GM23338 (cell line): ENCODE results near the gene NWD2. TPM values are rescaled to one million over a fixed set of nuclear protein-coding genes. Genes with fewer than 3 reads are reported as not detected.

Experiments
- ATAC-seq: fragments of 200-7000 bp; cut with Tn5 transposase; 3 replicates; pipeline ENCODE4 v1.9.1; 2020
- DNase-seq: peaks from one replicate; pipeline ENCODE4 v3.0.0-alpha.2; 2015; ENCODE audit warnings: low spot score
- H2AFZ ChIP-seq: fragments of 200-600 bp; sonication (generic); 2 replicates; pipeline ENCODE4 v1.8.0; 2016; ENCODE audit warnings: antibody characterized with exemption, mild to moderate bottlenecking, moderate library complexity
- H3F3A ChIP-seq: fragments of 200-600 bp; sonication (generic); replicated peaks from 2 replicates; pipeline ENCODE4 v1.8.0; 2017; ENCODE audit warnings: antibody characterized with exemption, mixed run types, low read depth
- H3K27ac ChIP-seq: fragments of 200-600 bp; sonication (generic); 2 replicates; pipeline ENCODE4 v1.6.1; 2016; ENCODE audit warnings: low read depth
- H3K27me3 ChIP-seq: fragments of 200-600 bp; sonication (generic); 2 replicates; pipeline ENCODE4 v1.8.0; 2016; ENCODE audit warnings: mild to moderate bottlenecking, mixed run types, moderate library complexity; ENCODE audit not compliant: insufficient read depth
- H3K36me3 ChIP-seq: fragments of 200-600 bp; sonication (generic); 2 replicates; pipeline ENCODE4 v1.8.0; 2016; ENCODE audit warnings: mild to moderate bottlenecking; ENCODE audit not compliant: insufficient read depth
- H3K4me1 ChIP-seq: fragments of 200-600 bp; sonication (generic); 2 replicates; pipeline ENCODE4 v1.8.0; 2016; ENCODE audit warnings: mild to moderate bottlenecking, moderate library complexity; ENCODE audit not compliant: insufficient read depth
- H3K4me2 ChIP-seq: fragments of 200-600 bp; sonication (generic); 2 replicates; pipeline ENCODE4 v1.7.1; 2017; ENCODE audit warnings: mixed run types
- H3K4me3 ChIP-seq: fragments of 200-600 bp; sonication (generic); 2 replicates; pipeline ENCODE4 v1.6.1; 2016; ENCODE audit warnings: mixed run types
- H3K79me2 ChIP-seq: fragments of 200-600 bp; sonication (generic); replicated peaks from 2 replicates; pipeline ENCODE4 v1.8.0; 2017; ENCODE audit warnings: mild to moderate bottlenecking; ENCODE audit not compliant: insufficient read depth
- H3K9me2 ChIP-seq: fragments of 200-600 bp; sonication (generic); 2 replicates; pipeline ENCODE4 v1.8.0; 2017; ENCODE audit not compliant: insufficient read depth
- H4K20me1 ChIP-seq: fragments of 200-600 bp; sonication (generic); replicated peaks from 2 replicates; pipeline ENCODE4 v1.8.0; 2017; ENCODE audit warnings: mild to moderate bottlenecking; ENCODE audit not compliant: insufficient read depth
- H3K27ac Mint-ChIP-seq: 2 replicates; pipeline ENCODE4 v1.8.0; 2020; ENCODE audit warnings: inconsistent platforms, mild to moderate bottlenecking, moderate library complexity, mixed read lengths
- H3K27me3 Mint-ChIP-seq: 3 replicates; pipeline ENCODE4 v1.8.0; 2022; ENCODE audit warnings: low read depth, mild to moderate bottlenecking, moderate library complexity, mixed read lengths, inconsistent platforms; ENCODE audit not compliant: insufficient read depth, poor library complexity
- H3K36me3 Mint-ChIP-seq: 3 replicates; pipeline ENCODE4 v1.8.0; 2021; ENCODE audit warnings: low read depth, mild to moderate bottlenecking, inconsistent platforms, moderate library complexity, mixed read lengths
- H3K4me1 Mint-ChIP-seq: 3 replicates; pipeline ENCODE4 v1.8.0; 2020; ENCODE audit warnings: mild to moderate bottlenecking, inconsistent platforms, mixed read lengths
- H3K4me3 Mint-ChIP-seq: 3 replicates; pipeline ENCODE4 v1.8.0; 2021; ENCODE audit warnings: moderate library complexity, mild to moderate bottlenecking, inconsistent platforms, mixed read lengths
- H3K9me3 Mint-ChIP-seq: 3 replicates; pipeline ENCODE4 v1.8.0; 2020; ENCODE audit warnings: moderate library complexity, mild to moderate bottlenecking, inconsistent platforms, mixed read lengths
- CREB1 ChIP-seq: fragments of 250-450 bp; sonication (Bioruptor Pico); IDR thresholded peaks from 2 replicates; pipeline ENCODE4 v1.5.0; 2020; ENCODE audit warnings: low read depth, mild to moderate bottlenecking, moderate library complexity
- CTCF ChIP-seq, 2 experiments: fragments of 200-600 bp in 1 of 2; sonication (generic) in 1 of 2; conservative IDR thresholded peaks; 2 replicates each; pipeline versions ENCODE4 v1.5.1 to v1.6.1; 2016 to 2017; ENCODE audit warnings: antibody characterized with exemption in 2 of 2, low read depth in 2 of 2, mild to moderate bottlenecking in 2 of 2, moderate library complexity in 1 of 2
- ETS1 ChIP-seq: IDR thresholded peaks from 2 replicates; pipeline ENCODE4 v1.6.1; 2016; ENCODE audit warnings: antibody characterized with exemption
- EZH2 ChIP-seq: fragments of 200-600 bp; sonication (generic); IDR thresholded peaks from one replicate; pipeline ENCODE4 v1.8.0; 2017; ENCODE audit warnings: antibody characterized with exemption, mild to moderate bottlenecking, low read depth; ENCODE audit not compliant: unreplicated experiment
- EZH2phosphoT487 ChIP-seq: fragments of 200-600 bp; sonication (generic); IDR thresholded peaks from one replicate; pipeline ENCODE4 v1.8.1; 2018; ENCODE audit warnings: antibody characterized with exemption; ENCODE audit not compliant: unreplicated experiment
- JUNB ChIP-seq: IDR thresholded peaks from one replicate; pipeline ENCODE4 v1.6.1; 2016; ENCODE audit warnings: antibody characterized with exemption; ENCODE audit not compliant: unreplicated experiment
- NANOG ChIP-seq: IDR thresholded peaks from 2 replicates; pipeline ENCODE4 v1.6.1; 2016; ENCODE audit warnings: antibody characterized with exemption, borderline replicate concordance
- POLR2AphosphoS5 ChIP-seq: IDR thresholded peaks from 2 replicates; pipeline ENCODE4 v1.6.1; 2016; ENCODE audit warnings: antibody characterized with exemption, low read depth
- STAT1 ChIP-seq: IDR thresholded peaks from one replicate; pipeline ENCODE4 v1.6.1; 2016; ENCODE audit warnings: antibody characterized with exemption; ENCODE audit not compliant: unreplicated experiment
- ZNF114 ChIP-seq: fragments of 250-450 bp; sonication (Bioruptor Pico); IDR thresholded peaks from 2 replicates; pipeline ENCODE4 v1.5.0; 2020; ENCODE audit warnings: mild to moderate bottlenecking, moderate library complexity
- ZNF331 ChIP-seq: fragments of 250-450 bp; sonication (Bioruptor Pico); IDR thresholded peaks from 2 replicates; pipeline ENCODE4 v1.5.0; 2020; ENCODE audit warnings: low read depth, mild to moderate bottlenecking, moderate library complexity
- polyA plus RNA-seq: library from polyadenylated mRNA; unstranded; fragments of >200 nt; fragmentation: Nextera tagmentation; extraction: Ambion mirVana; gene quantifications from 2 replicates; pipeline ENCODE4 v1.2.1, GENCODE V29; 2016
- total RNA-seq: library from RNA; depleted of rRNA; stranded (reverse); fragments of >200 nt; shearing (Covaris generic); gene quantifications from 2 replicates; pipeline ENCODE4 v1.2.3, GENCODE V29; 2014
- TF ChIP-seq, protein P1 (sequence below): fragments of 250-450 bp; sonication (Bioruptor Pico); IDR thresholded peaks from 2 replicates; pipeline ENCODE4 v1.5.0; 2020; ENCODE audit warnings: mild to moderate bottlenecking, moderate library complexity

NWD2 gene
- total and polyA plus RNA-seq, 2 experiments from 2014 or later, result 0.07 TPM; not detected in 1

DNA sequence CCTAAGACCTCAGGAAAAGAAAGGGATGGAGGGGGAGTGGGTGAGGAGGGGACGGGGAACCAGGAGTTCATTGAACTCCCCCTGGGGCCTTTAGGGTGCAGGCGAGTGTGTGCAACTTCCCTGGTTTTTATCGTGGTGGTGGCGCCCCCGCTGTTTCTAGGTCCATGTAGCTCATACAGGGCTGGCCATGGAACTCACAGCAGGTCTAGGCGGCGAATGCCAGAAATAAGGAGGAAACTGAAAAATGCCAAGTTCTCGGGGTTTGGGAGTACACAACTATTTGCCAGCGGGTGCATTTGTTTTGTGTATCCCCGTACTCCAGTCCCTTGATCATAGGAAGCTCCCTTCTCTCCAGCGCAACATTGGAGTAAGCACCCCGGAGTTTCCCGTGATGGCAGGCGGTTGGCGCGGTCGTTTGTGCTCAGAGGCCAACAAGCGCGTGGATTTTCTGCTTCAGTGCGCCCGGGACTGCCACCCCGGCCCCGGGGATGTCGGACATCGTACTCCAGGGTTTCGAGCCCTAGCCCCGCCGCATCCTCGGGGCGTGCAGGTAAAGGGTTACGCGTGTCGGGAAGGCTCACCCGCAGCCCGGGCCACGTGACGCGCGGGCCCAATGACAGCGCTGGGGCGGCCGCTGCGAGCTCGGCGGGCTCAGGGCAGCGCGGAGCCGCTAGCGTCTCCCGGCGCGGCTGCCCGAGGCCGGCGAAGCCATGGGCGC, 208.9 kb downstream of the NWD2 start (continued):
- TF ChIP-seq, protein P1, sequence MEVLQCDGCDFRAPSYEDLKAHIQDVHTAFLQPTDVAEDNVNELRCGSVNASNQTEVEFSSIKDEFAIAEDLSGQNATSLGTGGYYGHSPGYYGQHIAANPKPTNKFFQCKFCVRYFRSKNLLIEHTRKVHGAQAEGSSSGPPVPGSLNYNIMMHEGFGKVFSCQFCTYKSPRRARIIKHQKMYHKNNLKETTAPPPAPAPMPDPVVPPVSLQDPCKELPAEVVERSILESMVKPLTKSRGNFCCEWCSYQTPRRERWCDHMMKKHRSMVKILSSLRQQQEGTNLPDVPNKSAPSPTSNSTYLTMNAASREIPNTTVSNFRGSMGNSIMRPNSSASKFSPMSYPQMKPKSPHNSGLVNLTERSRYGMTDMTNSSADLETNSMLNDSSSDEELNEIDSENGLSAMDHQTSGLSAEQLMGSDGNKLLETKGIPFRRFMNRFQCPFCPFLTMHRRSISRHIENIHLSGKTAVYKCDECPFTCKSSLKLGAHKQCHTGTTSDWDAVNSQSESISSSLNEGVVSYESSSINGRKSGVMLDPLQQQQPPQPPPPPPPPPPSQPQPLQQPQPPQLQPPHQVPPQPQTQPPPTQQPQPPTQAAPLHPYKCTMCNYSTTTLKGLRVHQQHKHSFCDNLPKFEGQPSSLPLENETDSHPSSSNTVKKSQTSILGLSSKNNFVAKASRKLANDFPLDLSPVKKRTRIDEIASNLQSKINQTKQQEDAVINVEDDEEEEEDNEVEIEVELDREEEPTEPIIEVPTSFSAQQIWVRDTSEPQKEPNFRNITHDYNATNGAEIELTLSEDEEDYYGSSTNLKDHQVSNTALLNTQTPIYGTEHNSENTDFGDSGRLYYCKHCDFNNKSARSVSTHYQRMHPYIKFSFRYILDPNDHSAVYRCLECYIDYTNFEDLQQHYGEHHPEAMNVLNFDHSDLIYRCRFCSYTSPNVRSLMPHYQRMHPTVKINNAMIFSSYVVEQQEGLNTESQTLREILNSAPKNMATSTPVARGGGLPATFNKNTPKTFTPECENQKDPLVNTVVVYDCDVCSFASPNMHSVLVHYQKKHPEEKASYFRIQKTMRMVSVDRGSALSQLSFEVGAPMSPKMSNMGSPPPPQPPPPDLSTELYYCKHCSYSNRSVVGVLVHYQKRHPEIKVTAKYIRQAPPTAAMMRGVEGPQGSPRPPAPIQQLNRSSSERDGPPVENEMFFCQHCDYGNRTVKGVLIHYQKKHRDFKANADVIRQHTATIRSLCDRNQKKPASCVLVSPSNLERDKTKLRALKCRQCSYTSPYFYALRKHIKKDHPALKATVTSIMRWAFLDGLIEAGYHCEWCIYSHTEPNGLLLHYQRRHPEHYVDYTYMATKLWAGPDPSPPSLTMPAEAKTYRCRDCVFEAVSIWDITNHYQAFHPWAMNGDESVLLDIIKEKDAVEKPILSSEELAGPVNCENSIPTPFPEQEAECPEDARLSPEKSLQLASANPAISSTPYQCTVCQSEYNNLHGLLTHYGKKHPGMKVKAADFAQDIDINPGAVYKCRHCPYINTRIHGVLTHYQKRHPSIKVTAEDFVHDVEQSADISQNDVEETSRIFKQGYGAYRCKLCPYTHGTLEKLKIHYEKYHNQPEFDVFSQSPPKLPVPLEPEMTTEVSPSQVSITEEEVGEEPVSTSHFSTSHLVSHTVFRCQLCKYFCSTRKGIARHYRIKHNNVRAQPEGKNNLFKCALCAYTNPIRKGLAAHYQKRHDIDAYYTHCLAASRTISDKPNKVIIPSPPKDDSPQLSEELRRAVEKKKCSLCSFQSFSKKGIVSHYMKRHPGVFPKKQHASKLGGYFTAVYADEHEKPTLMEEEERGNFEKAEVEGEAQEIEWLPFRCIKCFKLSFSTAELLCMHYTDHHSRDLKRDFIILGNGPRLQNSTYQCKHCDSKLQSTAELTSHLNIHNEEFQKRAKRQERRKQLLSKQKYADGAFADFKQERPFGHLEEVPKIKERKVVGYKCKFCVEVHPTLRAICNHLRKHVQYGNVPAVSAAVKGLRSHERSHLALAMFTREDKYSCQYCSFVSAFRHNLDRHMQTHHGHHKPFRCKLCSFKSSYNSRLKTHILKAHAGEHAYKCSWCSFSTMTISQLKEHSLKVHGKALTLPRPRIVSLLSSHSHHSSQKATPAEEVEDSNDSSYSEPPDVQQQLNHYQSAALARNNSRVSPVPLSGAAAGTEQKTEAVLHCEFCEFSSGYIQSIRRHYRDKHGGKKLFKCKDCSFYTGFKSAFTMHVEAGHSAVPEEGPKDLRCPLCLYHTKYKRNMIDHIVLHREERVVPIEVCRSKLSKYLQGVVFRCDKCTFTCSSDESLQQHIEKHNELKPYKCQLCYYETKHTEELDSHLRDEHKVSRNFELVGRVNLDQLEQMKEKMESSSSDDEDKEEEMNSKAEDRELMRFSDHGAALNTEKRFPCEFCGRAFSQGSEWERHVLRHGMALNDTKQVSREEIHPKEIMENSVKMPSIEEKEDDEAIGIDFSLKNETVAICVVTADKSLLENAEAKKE (CRISPR knock-in tag), result no peak

- Histone ChIP-seq H3F3A (no peaks in the 10 kb centered on the region), H3K27me3 (peaks cover 22% of the 10 kb centered on the region), H3K79me2 (no peaks in the 10 kb centered on the region), H3K27ac (no peak overlapping the region), H3K4me2 (peak overlapping the region; percentile 96), H3K9me2 (no peaks in the 10 kb centered on the region), H3K36me3 (no peaks in the 10 kb centered on the region), H3K4me1 (peaks cover 18% of the 10 kb centered on the region), H4K20me1 (no peaks in the 10 kb centered on the region), H2AFZ (peak overlapping the region; percentile 98), H3K4me3 (peak overlapping the region; percentile 78)
- Mint-ChIP-seq H3K27me3 (peaks cover 11% of the 10 kb centered on the region), H3K4me1 (peaks cover 16% of the 10 kb centered on the region), H3K27ac (no peak overlapping the region), H3K4me3 (peak overlapping the region; percentile 70), H3K36me3 (no peaks in the 10 kb centered on the region), H3K9me3 (no peaks in the 10 kb centered on the region)
- DNase-seq, result no peak
- ATAC-seq, result no peak
- TF ChIP-seq STAT1, result no peak
- no peak for TF ChIP-seq NANOG
- TF ChIP-seq CTCF (conservative IDR thresholded peaks at IDR 0.05; ENCODE audit: low read depth in 2 of 2), result no peak
- TF ChIP-seq EZH2phosphoT487, result no peak
- TF ChIP-seq CREB1, result no peak
- no peak for TF ChIP-seq ETS1
- TF ChIP-seq ZNF114 (CRISPR knock-in tag), result no peak
- TF ChIP-seq JUNB, result no peak
- no peak for TF ChIP-seq ZNF331 (CRISPR knock-in tag)
- TF ChIP-seq POLR2AphosphoS5, result no peak
- no peak for TF ChIP-seq EZH2
These were observed 209.7 kb downstream of the NWD2 start for GRCh38 chr4:37453999-37454800.
